ENCODE results near the gene EIF2A.

DNA sequence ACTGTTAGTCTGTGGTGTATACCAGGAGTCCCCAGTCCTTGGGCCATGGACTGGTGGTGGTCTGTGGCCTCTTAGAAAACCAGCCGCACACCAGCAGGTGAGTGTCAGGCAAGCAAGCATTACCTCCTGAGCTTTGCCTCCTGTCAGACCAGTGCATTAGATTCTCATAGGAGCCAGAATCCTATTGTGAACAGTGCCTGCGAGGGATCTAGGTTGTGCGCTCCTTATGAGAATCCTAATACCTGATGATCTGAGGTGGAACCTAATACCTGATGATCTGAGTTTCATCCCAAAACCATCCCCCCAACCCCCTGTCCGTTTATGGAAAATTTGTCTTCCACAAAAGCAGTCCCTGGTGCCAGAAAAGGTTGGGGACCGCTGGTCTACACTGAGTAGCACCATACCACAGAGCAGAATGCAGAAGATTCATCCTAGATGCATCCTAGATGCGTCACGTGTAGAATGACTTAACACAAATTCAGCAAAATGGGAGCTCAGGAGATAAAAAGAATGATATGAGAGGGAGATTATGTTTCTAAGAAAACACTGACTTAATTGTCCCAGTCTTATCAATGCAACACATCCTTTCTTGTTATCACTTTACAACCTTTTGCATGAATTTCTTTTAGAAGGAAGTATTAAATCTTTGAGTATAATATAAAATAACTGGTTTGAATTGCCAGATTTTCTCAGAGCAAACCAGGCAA, 85.1 kb downstream of the EIF2A start:
- no peak for TF ChIP-seq EZH2 (IDR thresholded peaks at IDR 0.05; ENCODE audit: low read depth)
- TF ChIP-seq, protein P1, sequence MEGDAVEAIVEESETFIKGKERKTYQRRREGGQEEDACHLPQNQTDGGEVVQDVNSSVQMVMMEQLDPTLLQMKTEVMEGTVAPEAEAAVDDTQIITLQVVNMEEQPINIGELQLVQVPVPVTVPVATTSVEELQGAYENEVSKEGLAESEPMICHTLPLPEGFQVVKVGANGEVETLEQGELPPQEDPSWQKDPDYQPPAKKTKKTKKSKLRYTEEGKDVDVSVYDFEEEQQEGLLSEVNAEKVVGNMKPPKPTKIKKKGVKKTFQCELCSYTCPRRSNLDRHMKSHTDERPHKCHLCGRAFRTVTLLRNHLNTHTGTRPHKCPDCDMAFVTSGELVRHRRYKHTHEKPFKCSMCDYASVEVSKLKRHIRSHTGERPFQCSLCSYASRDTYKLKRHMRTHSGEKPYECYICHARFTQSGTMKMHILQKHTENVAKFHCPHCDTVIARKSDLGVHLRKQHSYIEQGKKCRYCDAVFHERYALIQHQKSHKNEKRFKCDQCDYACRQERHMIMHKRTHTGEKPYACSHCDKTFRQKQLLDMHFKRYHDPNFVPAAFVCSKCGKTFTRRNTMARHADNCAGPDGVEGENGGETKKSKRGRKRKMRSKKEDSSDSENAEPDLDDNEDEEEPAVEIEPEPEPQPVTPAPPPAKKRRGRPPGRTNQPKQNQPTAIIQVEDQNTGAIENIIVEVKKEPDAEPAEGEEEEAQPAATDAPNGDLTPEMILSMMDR (conservative IDR thresholded peaks at IDR 0.05), result no peak
